Astrocyte of the hippocampus (primary cell): ENCODE results near the gene JUND.

Source experiments
- DNase-seq: peaks from one replicate; pipeline ENCODE4 v3.0.0; 2011; ENCODE audit warnings: low read depth, low spot score

Gene JUND

GRCh38 chr19:18269070-18269723, 12.2 kb downstream of the JUND start:
- DNase-seq, result no peak

- DNase-seq, result no peak
These were observed 14.4 kb downstream of the JUND start for GRCh38 chr19:18266771-18267686.

GRCh38 chr19:18265582-18265981, 15.8 kb downstream of the JUND start:
- DNase-seq, result no peak

GRCh38 chr19:18264971-18265540, 16.4 kb downstream of the JUND start:
- DNase-seq, result no peak

GRCh38 chr19:18264137-18264854, 17.1 kb downstream of the JUND start:
- no peak for DNase-seq

- DNase-seq, result no peak
These were observed 17.9 kb downstream of the JUND start for GRCh38 chr19:18263324-18264136.

- DNase-seq, result no peak
These were observed 18.5 kb downstream of the JUND start for GRCh38 chr19:18262917-18263316.

GRCh38 chr19:18262144-18262543, 19.3 kb downstream of the JUND start:
- no peak for DNase-seq

GRCh38 chr19:18261474-18261873, 19.9 kb downstream of the JUND start:
- no peak for DNase-seq

- DNase-seq, result no peak
These were observed 21.5 kb downstream of the JUND start for GRCh38 chr19:18259893-18260292.

GRCh38 chr19:18257503-18258470, 23.6 kb downstream of the JUND start:
- no peak for DNase-seq

- DNase-seq, result no peak
These were observed 26.6 kb downstream of the JUND start for GRCh38 chr19:18254546-18255503.

GRCh38 chr19:18253716-18254115, 27.7 kb downstream of the JUND start:
- no peak for DNase-seq

GRCh38 chr19:18253130-18253529, 28.3 kb downstream of the JUND start:
- no peak for DNase-seq

GRCh38 chr19:18252370-18252717, 29.1 kb downstream of the JUND start:
- DNase-seq, result no peak

GRCh38 chr19:18251587-18252369, 29.6 kb downstream of the JUND start:
- peak; percentile 80 for DNase-seq

GRCh38 chr19:18249834-18250233, 31.6 kb downstream of the JUND start:
- no peak for DNase-seq

- DNase-seq, result no peak
These were observed 36.1 kb downstream of the JUND start for GRCh38 chr19:18245297-18245696.
